CD4-positive, alpha-beta T cell treated with Interleukin-2 at 100 ng/mL for 4 hours (primary cell): Measurements from ENCODE around the gene MAP2K2.

Experiments
- DNase-seq: peaks from one replicate; pipeline ENCODE4 v3.0.0-alpha.2; 2020; ENCODE audit warnings: low spot score

MAP2K2 gene

DNA sequence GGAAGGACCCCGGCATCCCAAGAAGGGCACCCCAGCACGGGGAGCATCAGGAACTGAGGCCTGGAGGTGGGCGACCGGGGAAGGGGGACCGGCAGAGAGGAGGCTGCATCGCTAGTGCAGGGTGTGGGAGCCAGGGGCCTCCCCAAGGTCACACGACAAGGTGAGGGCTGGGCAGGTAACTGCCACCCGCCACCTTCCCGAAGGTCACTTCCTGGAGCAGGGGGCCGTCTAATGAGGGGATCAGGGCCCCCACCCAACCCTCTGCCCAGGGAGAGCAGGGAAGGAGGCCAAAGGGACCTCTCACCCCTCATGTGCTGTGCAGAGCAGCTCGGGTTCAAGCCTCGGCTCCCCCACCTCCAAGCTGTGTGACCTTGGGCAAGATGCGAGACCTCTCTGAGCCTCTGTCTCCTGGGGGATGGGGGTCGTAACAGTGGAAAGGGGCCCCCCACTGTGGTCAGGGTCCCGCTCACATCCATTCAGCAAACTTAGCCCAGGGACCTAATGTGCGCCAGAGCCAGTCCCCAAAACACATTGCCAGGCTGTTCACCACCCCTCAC is 63.2 kb downstream of the MAP2K2 start:
- DNase-seq: no peak

DNA sequence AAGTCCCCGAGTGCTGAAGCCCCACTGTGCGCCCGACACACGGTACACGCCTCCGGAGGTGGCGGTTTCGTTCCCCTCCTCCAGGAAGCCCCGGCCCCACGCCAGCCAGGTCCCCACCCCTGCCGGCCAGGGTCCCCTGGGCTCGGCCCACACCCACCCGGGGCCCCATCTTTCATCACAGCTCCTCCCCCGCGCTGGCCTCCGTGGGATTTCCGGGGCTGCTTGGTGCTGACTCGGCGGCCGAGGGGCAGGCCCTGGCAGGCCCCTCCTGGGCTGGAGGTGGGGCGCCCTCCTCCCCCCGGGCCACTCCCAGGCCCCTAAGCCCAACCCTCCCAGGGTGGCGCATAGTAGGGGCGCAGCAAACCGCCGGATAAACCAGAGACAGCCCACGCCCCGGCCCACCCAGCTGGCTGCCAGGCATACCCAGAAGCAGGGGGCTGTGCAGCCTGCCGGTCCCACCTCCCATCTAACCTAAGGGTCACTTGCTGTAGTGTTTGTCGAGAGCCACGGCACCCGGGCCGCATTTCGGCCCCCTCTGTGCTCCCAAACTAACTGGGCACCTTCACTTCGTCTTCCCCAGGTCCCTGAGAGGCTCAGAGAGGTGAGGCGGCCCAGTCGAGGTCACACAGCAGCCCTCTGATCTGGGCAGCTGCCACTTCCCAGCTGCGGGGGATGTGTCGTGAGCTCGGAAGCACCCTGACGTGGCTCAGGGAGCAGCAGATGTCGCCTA is 63.9 kb downstream of the MAP2K2 start:
- peak; percentile 78 for DNase-seq

DNA sequence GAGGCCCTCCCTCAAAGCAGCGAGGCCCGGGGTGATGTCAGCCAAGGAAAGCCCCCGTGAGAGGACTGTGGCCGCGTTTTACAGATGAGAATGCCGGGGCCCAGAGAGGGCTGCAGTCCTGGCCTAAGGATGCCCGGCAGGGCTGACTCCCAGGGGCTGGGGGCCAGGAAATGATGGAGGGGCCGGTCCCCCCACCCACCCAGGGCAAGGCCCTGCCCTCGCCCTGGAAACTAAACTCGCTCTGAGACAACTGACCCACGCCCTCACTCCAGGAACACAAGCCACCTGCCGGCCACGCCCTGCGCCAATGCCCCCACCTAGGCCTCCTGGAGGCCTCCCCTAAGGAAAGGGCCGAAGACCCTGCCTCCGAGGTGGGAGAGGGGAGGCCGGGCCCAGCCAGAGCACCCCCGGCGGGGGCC is 64.5 kb downstream of the MAP2K2 start:
- no peak for DNase-seq

DNA sequence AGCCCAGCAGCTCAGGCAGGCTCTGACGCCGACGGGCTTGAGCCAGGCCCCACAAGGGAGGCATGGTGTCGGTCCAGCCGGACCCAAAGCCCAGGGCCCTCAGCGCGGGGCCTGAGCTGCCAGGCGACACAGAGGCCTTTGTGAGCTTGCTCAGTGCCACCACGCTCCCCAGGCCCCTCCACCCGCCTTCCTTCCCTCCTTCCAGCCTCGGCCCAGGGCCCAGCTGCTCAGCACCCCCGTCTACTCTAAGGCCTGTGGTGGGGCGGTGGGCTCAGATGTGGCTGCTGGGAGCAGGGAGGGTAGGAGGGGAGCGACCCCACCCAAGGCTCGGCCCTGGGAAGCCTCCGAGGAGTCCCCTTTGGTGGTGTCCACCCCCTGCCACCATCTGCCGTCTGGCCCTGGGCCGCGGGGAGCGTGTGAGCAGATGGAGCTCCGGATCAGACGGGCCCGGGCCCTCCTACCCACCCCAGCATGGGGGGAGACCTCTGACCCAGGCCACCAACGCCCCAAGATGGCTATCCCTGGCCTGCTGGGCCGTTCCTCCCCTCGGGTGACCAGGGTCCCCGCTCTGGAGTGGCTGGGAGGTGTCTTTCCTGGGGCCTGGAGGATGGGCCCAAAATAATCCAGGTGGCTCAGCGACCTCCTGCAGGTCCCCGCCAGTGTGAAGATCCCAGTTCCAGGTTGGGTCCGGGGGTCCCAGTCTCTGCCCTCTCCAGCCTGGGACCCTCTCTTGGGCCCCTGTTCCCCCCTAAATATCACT is 65.0 kb downstream of the MAP2K2 start:
- no peak for DNase-seq

DNA sequence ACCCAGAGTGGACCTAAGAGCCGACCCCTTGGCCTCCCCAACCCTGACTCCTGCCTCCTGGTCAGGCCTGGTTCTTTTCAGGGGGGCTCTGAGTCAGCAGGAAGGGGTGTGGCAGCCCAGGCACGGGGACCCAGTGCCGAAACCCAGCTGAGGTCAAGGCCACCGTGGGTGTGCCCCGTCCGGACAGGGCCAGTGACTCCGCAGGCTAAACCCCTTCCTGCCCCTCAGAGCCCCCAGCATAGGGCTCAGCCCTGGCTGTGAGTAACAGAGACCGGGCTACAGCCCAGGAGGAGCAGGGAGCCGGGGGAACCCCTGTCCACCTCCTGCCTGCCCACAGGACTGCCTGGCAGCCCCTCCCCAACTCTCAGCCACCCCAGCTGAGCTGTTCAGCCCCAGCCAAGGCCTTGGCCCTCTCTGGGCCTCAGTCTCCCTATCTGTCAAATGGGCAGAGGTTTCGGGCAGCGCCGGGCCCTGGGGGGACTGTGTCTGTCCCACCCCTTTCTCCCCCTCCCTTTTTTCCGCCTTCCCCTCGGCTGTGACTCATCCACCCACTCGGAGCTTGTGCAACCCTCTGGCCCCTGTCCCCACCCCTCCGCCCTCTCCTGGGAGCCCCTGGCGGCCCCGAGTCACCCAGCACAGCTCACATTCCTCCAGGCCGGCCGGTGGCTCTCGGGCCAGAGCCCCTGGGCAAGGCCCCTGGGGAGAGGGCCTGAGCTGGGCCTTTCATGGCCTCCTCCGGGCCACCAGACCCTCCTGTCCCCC is 65.8 kb downstream of the MAP2K2 start:
- peak; percentile 64 for DNase-seq

DNA sequence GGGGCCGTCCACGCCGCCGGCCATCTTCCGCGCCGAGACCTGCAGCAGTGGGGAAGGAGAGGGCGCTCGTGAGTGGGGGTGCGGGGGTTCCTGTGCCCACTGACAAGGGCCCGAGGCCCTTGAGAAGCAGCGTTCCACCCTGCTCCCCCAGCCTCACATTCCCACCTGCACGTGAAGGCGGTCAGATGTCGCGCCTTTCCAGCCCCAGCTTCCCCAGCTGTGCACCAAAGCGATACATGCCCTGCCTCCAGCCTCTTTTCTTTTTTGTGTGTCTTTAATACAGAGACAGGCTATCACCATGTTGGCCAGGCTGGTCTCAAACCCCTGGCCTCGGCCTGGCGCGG is 68.7 kb downstream of the MAP2K2 start:
- no peak for DNase-seq

DNA sequence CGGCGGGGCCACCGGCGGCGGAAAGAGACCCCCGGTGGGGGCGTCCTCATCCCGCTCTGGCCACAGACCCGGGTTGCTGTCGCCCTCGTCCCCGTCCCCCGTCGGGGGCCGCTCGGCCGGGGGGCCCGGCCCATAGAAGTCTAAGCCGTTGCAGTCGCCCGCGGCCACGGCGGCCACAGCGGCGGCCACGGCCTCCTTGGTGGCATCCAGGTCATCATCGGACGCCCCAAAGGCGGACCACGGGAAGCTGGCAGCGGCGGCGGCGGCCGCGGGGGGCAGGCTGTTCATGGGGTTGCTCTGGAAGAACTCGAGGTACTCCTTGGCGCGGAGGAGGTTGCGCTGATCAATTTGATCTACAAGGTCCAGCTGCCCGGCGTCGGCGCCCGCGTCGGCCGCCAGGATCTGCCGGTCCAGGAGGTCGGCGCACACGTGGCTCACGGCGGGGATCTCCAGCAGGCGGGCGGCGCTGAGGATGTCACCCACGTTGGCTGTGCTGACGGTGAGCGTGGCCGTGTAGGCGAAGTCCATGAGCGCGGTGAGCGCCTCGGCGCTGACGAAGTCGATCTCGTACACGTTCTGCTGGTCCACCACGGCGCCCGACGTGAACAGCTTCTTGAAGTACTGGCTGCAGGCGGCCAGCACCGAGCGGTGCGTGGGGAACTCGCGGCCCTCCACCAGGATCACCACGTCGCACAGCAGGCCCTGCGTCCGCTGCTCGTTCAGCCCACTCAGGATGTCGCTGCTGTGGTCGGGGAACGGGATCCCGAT is 69.3 kb downstream of the MAP2K2 start:
- DNase-seq: no peak

DNA sequence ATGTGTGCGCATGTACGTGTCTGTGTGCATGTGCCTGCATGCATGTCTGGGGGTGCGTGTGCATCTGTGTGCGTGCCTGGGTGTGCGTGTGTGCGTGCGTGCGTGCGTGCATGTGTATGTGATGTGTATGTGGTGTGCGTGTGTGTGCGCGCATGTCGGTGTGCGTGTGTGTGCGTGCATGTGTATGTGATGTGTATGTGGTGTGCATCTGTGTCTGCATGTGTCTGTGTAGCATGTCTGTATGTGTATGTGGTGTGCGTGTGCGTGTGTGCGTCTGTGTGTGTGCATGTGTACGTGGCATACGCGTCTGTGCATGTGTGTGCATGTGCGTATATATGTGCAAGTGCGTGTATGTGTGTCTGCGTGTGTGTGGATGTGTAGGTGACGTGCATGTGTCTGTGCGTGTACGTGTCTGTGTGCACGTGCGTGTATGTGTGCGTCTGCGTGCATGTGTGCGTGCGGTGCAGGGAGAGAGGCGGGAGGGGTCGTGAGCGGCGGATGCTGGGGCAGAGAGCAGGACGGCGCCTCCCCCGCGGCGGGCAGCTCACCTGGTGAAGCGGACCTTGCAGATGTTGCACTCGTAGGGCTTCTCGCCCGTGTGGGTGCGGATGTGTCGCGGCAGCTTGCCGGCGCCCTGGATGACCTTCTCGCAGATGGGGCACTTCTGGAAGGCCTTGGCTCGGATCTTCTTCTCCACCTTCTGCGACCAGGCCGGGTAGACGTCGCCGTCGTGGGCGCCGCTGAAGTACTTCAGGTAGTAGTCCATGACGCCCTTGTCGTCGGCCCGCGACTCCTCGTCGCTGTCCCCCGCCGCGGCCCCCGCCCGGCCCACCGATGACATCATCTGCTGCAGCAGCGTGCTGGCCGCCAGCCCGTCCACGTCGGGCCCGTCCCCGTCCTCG is 70.2 kb downstream of the MAP2K2 start:
- no peak for DNase-seq

DNA sequence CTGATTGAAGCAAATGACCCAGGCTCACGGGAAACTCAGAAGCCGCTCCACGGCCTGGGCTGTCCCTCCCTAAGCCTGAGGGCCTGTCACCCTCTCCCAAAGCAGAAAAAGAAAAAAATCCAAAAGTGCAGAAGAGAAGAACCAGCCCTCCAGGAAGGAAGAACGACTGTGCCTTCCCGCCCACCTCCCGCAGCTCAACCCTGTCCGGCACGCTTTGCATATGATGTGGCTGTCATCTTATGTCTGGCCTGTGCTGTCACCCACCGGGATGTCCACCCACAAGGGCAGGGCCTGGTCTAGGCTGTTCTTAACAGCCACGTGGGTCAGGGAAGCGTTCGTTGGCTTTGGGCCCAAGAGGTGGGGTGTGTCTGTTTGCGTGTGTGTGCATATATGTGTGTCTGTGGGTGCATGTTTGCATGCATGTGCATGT is 70.9 kb downstream of the MAP2K2 start:
- DNase-seq: no peak

DNA sequence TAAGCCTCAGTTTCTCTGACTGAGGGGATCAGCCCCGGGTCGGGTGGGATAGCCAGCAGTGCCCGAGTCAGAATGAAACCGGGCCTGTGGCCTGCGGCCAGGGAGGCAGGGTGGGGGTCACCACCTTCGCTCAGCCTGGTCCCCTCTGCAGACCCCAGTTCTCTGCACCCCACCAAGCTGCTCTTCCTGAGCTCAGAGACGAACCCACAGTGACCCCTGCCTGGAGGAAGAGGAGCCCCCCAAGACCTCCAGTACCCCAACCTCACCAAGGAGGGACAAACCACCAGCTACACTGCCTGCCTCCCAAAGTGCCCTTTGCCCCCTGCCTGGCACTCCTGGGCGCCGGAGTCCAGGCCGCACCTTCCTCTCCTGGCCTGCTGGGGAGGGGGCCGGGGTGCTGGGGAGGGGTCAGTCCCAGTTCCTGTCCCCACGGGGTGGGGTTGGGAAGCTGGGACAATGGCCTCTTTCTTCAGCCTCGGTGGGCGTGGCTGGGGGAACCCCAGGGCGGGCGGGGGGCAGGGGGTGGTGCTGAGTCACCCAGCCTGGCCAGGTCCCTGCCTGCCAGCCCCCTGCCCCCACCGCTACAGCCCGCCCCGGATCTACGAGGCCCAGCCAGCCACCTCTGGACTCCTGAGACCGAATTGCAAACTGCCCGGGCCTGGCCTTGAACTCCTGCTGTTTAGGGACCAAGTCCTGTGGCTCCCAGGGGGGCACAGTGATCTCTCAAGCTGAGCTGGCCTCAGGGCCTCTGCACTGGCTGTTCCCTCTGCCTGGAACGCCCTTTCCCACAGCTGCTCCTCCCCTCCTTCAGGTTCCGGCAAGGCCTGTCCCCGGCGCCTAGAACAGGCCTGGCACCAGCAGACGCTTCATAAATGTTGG is 71.6 kb downstream of the MAP2K2 start:
- DNase-seq: no peak

DNA sequence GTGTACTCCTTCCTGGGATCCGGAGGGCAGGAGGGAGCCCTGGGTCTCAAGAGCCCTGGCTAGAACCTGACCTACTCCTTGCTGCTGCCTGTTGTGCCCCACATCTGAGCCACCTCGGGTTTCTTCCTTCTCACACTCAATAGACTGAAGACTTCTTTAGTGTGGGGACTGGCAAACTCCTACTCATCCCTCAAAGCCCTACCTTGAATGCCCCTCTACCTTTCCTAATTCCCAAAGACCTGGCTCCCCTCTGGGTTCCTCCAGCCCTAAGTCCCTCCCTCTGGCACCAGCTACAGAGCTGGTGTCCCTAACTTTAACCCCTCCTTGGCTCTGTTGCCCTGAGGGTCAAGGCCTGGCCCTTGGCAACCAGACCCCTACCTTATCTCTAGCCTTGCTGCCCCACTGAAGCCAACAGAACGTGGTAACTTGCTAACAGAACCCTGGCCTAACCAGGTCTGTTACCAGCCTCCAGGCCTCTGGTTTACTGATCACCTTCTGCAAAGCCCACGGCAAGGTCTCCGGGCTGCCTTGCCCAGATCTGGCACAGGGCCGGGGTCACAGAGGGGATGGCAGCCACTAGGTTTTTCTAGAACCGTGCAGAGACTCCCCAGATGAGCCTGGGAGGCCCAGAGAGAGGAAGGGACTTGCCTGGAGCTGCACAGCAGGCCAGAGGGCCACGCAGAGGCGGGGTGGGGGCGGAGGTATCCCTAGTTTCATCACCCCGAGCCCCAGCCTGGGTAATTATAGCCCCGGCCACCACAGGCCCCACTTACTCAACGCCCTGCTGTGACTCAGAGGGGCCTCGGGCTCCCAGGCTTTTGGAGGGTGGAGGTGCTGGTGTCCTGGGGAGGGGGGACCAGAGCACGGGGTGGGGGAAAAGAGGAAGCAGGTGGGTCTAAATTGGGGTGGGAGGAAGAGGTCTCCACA is 72.5 kb downstream of the MAP2K2 start:
- DNase-seq: peak; percentile 19

DNA sequence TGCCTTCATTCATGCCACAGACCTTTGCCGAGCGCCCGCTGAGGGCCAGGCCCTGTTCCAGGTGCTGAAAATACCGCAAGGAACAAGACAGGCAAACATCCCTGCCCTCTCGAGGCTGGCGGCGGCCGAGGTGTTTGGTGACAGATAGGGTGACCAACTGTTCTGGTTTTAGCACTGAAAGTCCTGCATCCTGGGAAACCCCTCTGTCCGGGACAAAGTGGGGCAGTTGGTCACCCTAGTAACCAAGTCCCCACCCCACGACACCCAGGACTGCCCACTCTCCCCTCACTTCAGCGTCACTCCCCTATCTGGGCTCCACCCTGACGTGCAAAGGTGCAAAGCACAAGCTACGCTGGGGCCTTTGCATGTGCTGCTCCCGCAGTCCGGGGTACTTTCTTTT is 74.5 kb downstream of the MAP2K2 start:
- no peak for DNase-seq

DNA sequence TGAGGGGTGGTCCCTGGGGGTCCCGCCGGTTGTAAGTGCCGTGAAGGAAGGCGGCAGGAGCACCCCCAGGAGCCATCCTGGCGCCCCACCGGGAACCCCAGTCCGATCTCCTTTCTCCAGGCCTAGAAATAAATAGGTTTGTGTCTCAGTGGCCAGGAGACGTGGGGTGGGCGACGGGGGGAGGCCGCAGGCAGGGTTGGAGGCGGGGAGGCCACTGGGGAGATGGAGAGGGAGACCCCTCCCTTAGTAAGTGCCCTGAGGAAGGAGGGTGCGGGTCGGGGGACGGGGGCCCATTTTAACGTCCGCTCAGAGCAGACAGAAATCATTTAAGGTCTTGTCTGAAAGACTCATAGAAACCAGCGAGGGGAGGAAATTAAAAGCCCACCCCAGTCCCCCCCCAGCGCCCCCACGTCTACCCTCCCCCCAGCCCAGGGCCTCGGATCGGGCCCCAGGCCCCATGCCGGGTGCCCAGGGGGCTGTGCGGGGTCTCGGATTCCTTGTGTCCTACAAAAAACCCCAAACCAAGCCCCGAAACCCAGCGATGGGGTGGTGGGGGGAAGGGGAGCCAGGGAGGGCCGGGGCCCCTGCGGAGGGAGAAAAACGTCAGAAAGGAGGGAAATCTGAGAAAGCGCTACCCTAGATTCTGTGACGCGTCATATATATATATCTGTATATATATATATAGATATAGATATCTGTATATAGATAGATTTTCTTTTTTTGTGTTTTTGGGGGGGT is 76.8 kb downstream of the MAP2K2 start:
- DNase-seq: no peak

DNA sequence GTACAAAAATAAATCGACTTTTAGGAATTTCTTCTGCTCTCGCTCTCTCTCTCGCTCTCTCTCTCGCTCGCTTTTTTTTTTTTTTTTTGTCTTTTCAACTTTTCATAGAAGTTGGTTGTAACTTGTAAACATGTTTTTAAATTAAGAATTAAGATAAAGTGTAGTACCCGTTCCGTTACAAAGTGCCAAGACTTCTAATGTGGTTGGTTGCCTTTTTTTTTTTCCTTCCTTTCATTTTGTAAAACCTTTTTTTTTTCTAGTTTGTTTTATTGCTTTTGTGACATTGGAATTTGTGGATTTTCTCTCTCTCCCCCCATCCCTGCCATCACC is 77.6 kb downstream of the MAP2K2 start:
- DNase-seq: no peak

DNA sequence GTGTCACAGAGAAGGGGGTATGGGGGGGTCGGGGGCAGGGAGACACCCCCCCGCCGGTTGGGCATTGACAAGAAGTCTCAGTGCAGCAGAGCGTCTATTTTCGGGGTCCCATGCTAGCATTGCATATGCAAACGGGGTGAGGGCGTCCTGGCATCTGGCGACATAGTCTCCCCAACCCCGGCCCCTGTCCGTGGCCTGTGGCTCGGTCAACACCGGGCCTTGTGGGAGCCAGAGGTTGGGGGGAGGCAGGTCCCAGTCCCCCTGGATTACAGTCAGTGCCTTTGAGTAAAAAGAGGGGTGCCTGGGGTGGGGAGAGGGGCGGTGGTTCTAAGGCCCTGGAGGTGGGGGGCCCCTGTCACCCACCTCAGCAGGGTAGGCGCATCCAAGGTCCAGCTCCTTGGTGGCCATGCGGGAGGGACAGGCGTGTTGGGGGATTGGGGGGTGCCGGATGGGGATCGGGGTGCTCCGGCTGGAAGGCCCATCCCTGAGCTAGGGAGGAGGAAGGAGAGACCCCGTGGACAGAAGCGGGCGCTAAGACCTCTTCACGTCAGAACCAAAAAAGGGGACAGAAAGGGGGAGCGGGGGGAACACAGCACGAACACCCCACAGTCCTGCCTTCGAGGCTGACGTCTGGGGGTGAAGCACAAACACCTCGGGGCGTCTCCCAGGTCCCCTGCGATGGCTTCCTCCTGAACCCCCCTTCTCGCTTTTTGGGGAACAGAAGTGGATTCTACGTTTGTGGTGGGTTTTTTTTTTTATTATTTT is 78.1 kb downstream of the MAP2K2 start:
- DNase-seq: no peak

DNA sequence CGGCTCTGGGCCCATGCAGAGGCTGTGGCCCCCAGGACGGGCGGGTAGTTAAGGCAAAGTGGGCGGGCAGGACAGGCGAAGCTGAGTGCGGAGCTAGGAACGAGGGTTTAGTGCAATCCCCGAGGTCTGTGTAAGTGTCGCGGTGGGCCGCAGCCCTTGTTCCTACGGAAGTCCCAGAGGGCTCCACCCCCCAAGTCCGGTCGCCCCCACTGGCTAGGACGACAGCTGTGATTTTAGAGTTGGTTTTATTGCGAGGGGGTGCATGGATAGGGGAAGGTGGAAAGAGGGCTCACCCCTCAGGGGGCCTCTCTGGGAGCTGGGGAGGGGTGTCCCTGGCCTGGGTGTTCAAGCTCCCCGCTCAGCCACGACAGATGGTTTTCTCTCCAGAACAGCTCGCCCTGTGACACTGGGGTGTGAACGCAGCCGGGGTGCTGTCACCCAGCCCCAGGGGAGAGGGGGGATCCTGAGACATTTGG is 78.9 kb downstream of the MAP2K2 start:
- no peak for DNase-seq
